ENCODE measurements around the gene KRTAP5-1. TPM values are rescaled to one million over a fixed set of nuclear protein-coding genes. Genes with fewer than 3 reads are reported as not detected.

Gene KRTAP5-1
- polyA plus RNA-seq, 3 donors: 0.18 TPM; not detected in 2

GRCh38 chr11:1562469-1563148, 22.5 kb downstream of the KRTAP5-1 start:
- no peak for DNase-seq (ENCODE audit: low read depth in 3 of 3, low spot score in 2 of 3)

GRCh38 chr11:1561955-1562354, 23.1 kb downstream of the KRTAP5-1 start:
- DNase-seq (ENCODE audit: low read depth in 3 of 3, low spot score in 2 of 3): no peak

GRCh38 chr11:1561266-1561665, 23.8 kb downstream of the KRTAP5-1 start:
- no peak for DNase-seq (ENCODE audit: low read depth in 3 of 3, low spot score in 2 of 3)

- no peak for DNase-seq (ENCODE audit: low read depth in 3 of 3, low spot score in 2 of 3)
Observed at GRCh38 chr11:1560649-1561251, 24.3 kb downstream of the KRTAP5-1 start.

- no peak for DNase-seq (ENCODE audit: low read depth in 3 of 3, low spot score in 2 of 3)
Observed at GRCh38 chr11:1560002-1560648, 25.0 kb downstream of the KRTAP5-1 start.

- no peak for DNase-seq (ENCODE audit: low read depth in 3 of 3, low spot score in 2 of 3)
Observed at GRCh38 chr11:1559111-1559951, 25.8 kb downstream of the KRTAP5-1 start.

- no peak for DNase-seq (ENCODE audit: low read depth in 3 of 3, low spot score in 2 of 3)
Observed at GRCh38 chr11:1558775-1559110, 26.3 kb downstream of the KRTAP5-1 start.

GRCh38 chr11:1557904-1558774, 26.9 kb downstream of the KRTAP5-1 start:
- DNase-seq (ENCODE audit: low read depth in 3 of 3, low spot score in 2 of 3): no peak

GRCh38 chr11:1557051-1557884, 27.8 kb downstream of the KRTAP5-1 start:
- DNase-seq (ENCODE audit: low read depth in 3 of 3, low spot score in 2 of 3): no peak

GRCh38 chr11:1556278-1556902, 28.7 kb downstream of the KRTAP5-1 start:
- no peak for DNase-seq (ENCODE audit: low read depth in 3 of 3, low spot score in 2 of 3)

- DNase-seq (ENCODE audit: low read depth in 3 of 3, low spot score in 2 of 3): no peak
Observed at GRCh38 chr11:1555713-1556153, 29.4 kb downstream of the KRTAP5-1 start.

- DNase-seq (ENCODE audit: low read depth in 3 of 3, low spot score in 2 of 3): no peak
Observed at GRCh38 chr11:1554981-1555712, 29.9 kb downstream of the KRTAP5-1 start.

GRCh38 chr11:1553808-1554594, 31.1 kb downstream of the KRTAP5-1 start:
- DNase-seq (ENCODE audit: low read depth in 3 of 3, low spot score in 2 of 3): no peak

GRCh38 chr11:1549338-1550330, 35.4 kb downstream of the KRTAP5-1 start:
- no peak for DNase-seq (ENCODE audit: low read depth in 3 of 3, low spot score in 2 of 3)

GRCh38 chr11:1548221-1549070, 36.6 kb downstream of the KRTAP5-1 start:
- DNase-seq (ENCODE audit: low read depth in 3 of 3, low spot score in 2 of 3): no peak

All from right renal cortex interstitium (tissue), 3 donors.